Neural crest cell (in vitro differentiated cells): ENCODE data around the gene RPS6KA4. TPM values are rescaled to one million over a fixed set of nuclear protein-coding genes. Genes with fewer than 3 reads are reported as not detected.
"Not testable (repeated sequence)": the region's sequence is repeated elsewhere in the genome, so short reads cannot be mapped to it uniquely, and the experiment has no call there.

Source experiments
- DNase-seq: peaks from one replicate; pipeline ENCODE4 v3.0.0; 2021; ENCODE audit warnings: low read depth, mixed read lengths, low spot score
- H3K27ac Mint-ChIP-seq: one replicate; pipeline ENCODE4 v1.8.0; 2021; ENCODE audit warnings: mild to moderate bottlenecking, mixed read lengths; ENCODE audit not compliant: unreplicated experiment
- H3K27me3 Mint-ChIP-seq: 2 replicates; pipeline ENCODE4 v1.8.0; 2021; ENCODE audit warnings: low read depth, mild to moderate bottlenecking, mixed read lengths
- H3K36me3 Mint-ChIP-seq: 2 replicates; pipeline ENCODE4 v1.8.0; 2021; ENCODE audit warnings: low read depth, mild to moderate bottlenecking, mixed read lengths
- H3K4me1 Mint-ChIP-seq: 2 replicates; pipeline ENCODE4 v1.8.0; 2021; ENCODE audit warnings: mixed read lengths
- H3K4me3 Mint-ChIP-seq: one replicate; pipeline ENCODE4 v1.8.0; 2021; ENCODE audit warnings: mild to moderate bottlenecking, mixed read lengths
- H3K9me3 Mint-ChIP-seq: 2 replicates; pipeline ENCODE4 v1.8.0; 2021; ENCODE audit warnings: mixed read lengths
- CTCF ChIP-seq: fragments of 200-600 bp; sonication (generic); conservative IDR thresholded peaks from 2 replicates; pipeline ENCODE4 v1.5.0; 2021; ENCODE audit warnings: antibody characterized with exemption, mild to moderate bottlenecking
- long read RNA-seq: library from polyadenylated mRNA; unstranded; transcript quantifications from one replicate; pipeline ENCODE4 v2.0.0, GENCODE V29; 2020
- total RNA-seq: library from RNA; stranded (reverse); gene quantifications from 2 replicates; pipeline ENCODE4 v1.2.1, GENCODE V29; 2021

Gene RPS6KA4
- total RNA-seq = 12.6 and 17.6 TPM in 2 replicates
- long read RNA-seq = 0 reads

DNA sequence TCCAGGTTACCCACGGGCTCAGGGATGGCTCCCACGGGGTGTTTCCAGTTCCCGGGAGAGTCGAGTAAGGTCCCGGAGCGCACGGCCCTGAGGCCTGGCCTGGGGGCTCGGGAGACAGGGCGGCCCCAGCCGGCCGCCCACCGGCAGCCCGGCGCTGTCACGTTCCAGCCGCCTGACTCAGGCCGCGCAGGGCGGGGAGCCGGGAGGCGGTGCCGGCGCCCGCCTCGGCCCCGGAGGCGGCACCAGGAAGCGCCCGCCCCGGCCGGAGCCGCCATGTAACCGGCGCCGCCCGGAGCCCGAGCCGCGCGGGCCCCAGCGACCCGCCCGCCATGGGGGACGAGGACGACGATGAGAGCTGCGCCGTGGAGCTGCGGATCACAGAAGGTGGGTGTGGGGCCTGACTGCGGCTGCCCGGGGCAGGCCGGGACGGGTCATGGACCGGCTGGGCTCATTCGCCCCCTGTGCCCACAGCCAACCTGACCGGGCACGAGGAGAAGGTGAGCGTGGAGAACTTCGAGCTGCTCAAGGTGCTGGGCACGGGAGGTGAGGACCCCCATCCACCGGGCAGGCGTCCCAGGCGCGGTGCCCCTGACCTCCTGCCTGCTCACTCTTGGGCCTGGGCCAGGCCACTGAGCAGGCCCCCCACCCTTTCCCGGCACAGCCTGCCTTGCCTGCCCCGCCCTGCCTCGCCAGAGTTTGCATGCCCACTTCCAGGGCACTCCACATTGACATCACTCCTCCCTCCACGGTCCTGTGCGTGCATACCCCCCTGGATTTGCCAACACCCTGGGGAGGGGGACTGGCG lies at the start of gene RPS6KA4:
Gene RPS6KA4 (plus strand): TSS at position 256 of the 805 bp plus-strand sequence. CDS start 74 bp downstream, at position 330.
- Mint-ChIP-seq H3K4me3 (peak within 1 kb of the TSS; percentile 86), H3K4me1 (peaks cover 15% of the 10 kb centered on the region), H3K27ac (no peak within 1 kb of the TSS), H3K27me3 (no peaks in the 10 kb centered on the region), H3K9me3 (no peaks in the 10 kb centered on the region), H3K36me3 (no peaks in the 10 kb centered on the region)
- no peak for DNase-seq
- no peak for TF ChIP-seq CTCF

GRCh38 chr11:64312947-64313346 lies 46.0 kb upstream of the RPS6KA4 start:
- Mint-ChIP-seq H3K36me3 (no peaks in the 10 kb centered on the region), H3K4me1 (peaks cover 22% of the 10 kb centered on the region), H3K4me3 (peak overlapping the region; percentile 76), H3K27me3 (no peaks in the 10 kb centered on the region), H3K27ac (no peak overlapping the region), H3K9me3 (no peaks in the 10 kb centered on the region)
- DNase-seq = no peak
- no peak for TF ChIP-seq CTCF

DNA sequence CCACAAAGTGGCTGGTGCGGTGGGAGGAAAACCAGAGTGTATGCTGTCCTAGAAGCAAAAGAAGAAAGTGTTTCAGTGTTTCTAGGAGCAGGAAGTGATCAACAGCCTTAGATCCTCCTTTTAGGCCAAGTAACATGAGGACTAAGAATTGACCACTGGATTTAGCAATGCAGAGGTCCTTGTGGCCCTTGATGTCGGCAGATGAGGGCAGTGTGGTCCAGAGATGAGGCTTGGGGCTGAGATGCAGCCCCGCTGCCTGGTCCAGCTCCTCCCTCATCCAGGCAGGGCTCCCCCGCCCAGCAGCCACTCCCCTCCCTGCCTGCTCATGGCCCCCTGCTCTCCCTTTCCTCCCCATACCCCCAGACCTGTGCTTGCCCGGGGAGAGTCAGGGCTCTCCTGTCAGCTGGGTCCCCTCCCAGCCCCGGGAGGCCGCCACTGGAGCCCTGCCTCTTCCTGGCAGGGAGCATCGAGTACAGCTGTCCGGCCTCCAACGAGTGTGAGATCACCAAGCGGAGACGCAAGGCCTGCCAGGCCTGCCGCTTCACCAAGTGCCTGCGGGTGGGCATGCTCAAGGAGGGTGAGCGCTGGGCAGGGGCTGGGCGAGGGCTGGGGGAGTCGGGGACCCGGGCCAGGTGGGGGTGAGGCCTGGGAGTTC lies 45.3 kb upstream of the RPS6KA4 start:
- H3K36me3 Mint-ChIP-seq = no peaks in the 10 kb centered on the region
- TF ChIP-seq CTCF = no peak
- H3K27ac Mint-ChIP-seq = no peak overlapping the region
- DNase-seq = no peak
- peaks cover 26% of the 10 kb centered on the region for H3K4me1 Mint-ChIP-seq
- no peaks in the 10 kb centered on the region for H3K27me3 Mint-ChIP-seq
- H3K9me3 Mint-ChIP-seq = no peaks in the 10 kb centered on the region
- peak overlapping the region; percentile 76 for H3K4me3 Mint-ChIP-seq

GRCh38 chr11:64314146-64314804 lies 44.7 kb upstream of the RPS6KA4 start:
- no peaks in the 10 kb centered on the region for H3K9me3 Mint-ChIP-seq
- H3K4me1 Mint-ChIP-seq = peaks cover 31% of the 10 kb centered on the region
- peak; percentile 41 for TF ChIP-seq CTCF
- no peak for DNase-seq
- H3K27ac Mint-ChIP-seq = peak overlapping the region; percentile 93
- peak overlapping the region; percentile 79 for H3K4me3 Mint-ChIP-seq
- no peaks in the 10 kb centered on the region for H3K27me3 Mint-ChIP-seq
- H3K36me3 Mint-ChIP-seq = no peaks in the 10 kb centered on the region

GRCh38 chr11:64314805-64315561 lies 44.0 kb upstream of the RPS6KA4 start:
- Mint-ChIP-seq H3K36me3 (no peaks in the 10 kb centered on the region), H3K4me3 (peak overlapping the region; percentile 79), H3K4me1 (peaks cover 33% of the 10 kb centered on the region), H3K27ac (no peak overlapping the region), H3K9me3 (no peaks in the 10 kb centered on the region), H3K27me3 (no peaks in the 10 kb centered on the region)
- TF ChIP-seq CTCF = no peak
- DNase-seq = no peak

DNA sequence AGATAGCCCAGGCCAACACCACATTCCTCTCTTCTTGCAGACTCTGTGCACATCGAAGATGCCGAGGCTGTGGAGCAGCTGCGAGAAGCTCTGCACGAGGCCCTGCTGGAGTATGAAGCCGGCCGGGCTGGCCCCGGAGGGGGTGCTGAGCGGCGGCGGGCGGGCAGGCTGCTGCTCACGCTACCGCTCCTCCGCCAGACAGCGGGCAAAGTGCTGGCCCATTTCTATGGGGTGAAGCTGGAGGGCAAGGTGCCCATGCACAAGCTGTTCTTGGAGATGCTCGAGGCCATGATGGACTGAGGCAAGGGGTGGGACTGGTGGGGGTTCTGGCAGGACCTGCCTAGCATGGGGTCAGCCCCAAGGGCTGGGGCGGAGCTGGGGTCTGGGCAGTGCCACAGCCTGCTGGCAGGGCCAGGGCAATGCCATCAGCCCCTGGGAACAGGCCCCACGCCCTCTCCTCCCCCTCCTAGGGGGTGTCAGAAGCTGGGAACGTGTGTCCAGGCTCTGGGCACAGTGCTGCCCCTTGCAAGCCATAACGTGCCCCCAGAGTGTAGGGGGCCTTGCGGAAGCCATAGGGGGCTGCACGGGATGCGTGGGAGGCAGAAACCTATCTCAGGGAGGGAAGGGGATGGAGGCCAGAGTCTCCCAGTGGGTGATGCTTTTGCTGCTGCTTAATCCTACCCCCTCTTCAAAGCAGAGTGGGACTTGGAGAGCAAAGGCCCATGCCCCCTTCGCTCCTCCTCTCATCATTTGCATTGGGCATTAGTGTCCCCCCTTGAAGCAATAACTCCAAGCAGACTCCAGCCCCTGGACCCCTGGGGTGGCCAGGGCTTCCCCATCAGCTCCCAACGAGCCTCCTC lies 43.1 kb upstream of the RPS6KA4 start:
- H3K27me3 Mint-ChIP-seq, H3K36me3 Mint-ChIP-seq, H3K27ac Mint-ChIP-seq, DNase-seq, H3K9me3 Mint-ChIP-seq: not testable (repeated sequence)
- Mint-ChIP-seq H3K4me1 (peaks cover 33% of the 10 kb centered on the region), H3K4me3 (peak overlapping the region; percentile 94)
